Measurements from ENCODE around the gene TUBE1. TPM values are rescaled to one million over a fixed set of nuclear protein-coding genes. Genes with fewer than 3 reads are reported as not detected.
"Not testable (repeated sequence)": the region's sequence is repeated elsewhere in the genome, so short reads cannot be mapped to it uniquely, and the experiment has no call there.

Gene TUBE1
- total and polyA plus RNA-seq, 2 donors (not counting 3 experiments of a cell fraction or from before 2014, with no cell fraction given): 6.7 to 15.8 TPM

DNA sequence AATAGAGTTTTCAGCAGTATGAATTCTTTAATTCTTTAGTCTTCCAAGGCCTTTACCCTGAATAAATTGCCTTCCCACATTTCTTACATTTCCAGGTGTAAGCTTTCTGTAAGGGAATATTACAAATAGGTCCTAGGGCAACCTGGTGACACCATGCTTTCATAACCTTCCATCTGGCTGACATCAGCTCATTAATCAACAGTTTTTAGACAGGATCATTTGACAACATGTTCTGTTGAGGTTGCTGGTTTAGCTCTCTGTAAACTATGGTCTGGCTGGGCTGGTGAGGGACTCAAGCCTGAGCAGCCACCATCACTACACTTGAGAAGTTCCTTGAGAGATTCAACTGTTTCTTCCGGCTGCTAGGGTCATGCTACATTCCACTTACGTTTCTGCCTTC lies 19.3 kb upstream of the TUBE1 start:
- H3K36me3 ChIP-seq (ENCODE audit: control insufficient read depth in 2 of 2, extremely low read depth in 1 of 2, insufficient read depth in 2 of 2, low read length in 2 of 2): peaks cover 30 to 41% of the 10 kb centered on the region in 2 experiments
- H3K4me2 ChIP-seq (ENCODE audit: insufficient read depth, low read length): no peak overlapping the region
- H3K9me3 ChIP-seq (replicated peaks; ENCODE audit: control insufficient read depth, insufficient read depth, low read length): no peaks in the 10 kb centered on the region
- ChIA-PET CTCF (no interaction called here), POLR2A (no interaction called here)
- BruUV-seq (replicated peaks): no TSS peak
- H3K4me3 ChIP-seq (replicated peaks in 1 of 3; ENCODE audit: insufficient read depth in 1 of 3, low read depth in 1 of 3, low read length in 3 of 3): no peak overlapping the region
- intact Hi-C loops (cut with micrococcal nuclease) (no loop called here), dilution Hi-C loops (cut with MboI; ENCODE audit: extremely low pct_ligation_motif_present, low sequenced_read_pairs) (no loop called here)
- FAIRE-seq (no peak), DNase-seq (ENCODE audit: low read depth, low spot score) (no peak)
- H3K9ac ChIP-seq (replicated peaks; ENCODE audit: extremely low read depth, insufficient read depth, low read length): no peak overlapping the region
- no peaks in the 10 kb centered on the region for H3K27me3 ChIP-seq (ENCODE audit: control insufficient read depth in 2 of 2, insufficient read depth in 2 of 2, low read length in 2 of 2)
- no peaks in the 10 kb centered on the region for H4K20me1 ChIP-seq (replicated peaks; ENCODE audit: control insufficient read depth, extremely low read depth, insufficient read depth, low read length)
- no peaks in the 10 kb centered on the region for H3K9me1 ChIP-seq (replicated peaks; ENCODE audit: control insufficient read depth, extremely low read depth, insufficient read depth, low read length)
- no peaks in the 10 kb centered on the region for H3K79me2 ChIP-seq (ENCODE audit: control insufficient read depth, insufficient read depth, low read length)
- TF ChIP-seq EZH2 (IDR thresholded peaks at IDR 0.05; ENCODE audit: borderline replicate concordance, low read depth, low read length, severe bottlenecking) (no peak), POLR2AphosphoS5 (IDR thresholded peaks at IDR 0.05; ENCODE audit: insufficient read depth, low read depth, low read length) (peak; percentile 13)
- no peak overlapping the region for H3K27ac ChIP-seq (ENCODE audit: insufficient read depth, low read depth, low read length)
- peaks cover 22% of the 10 kb centered on the region for H3K4me1 ChIP-seq (ENCODE audit: control insufficient read depth, extremely low read depth, insufficient read depth, low read length)
- no peak overlapping the region for H2AFZ ChIP-seq (ENCODE audit: low read depth, low read length)

DNA sequence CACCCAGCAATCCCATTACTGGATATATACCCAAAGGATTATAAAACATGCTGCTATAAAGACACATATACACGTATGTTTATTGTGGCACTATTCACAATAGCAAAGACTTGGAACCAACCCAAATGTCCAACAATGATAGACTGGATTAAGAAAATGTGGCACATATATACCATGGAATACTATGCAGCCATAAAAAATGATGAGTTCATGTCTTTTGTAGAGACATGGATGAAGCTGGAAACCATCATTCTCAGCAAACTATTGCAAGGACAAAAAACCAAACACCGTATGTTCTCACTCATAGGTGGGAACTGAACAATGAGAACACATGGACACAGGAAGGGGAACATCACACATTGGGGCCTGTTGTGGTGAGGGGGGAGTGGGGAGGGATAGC lies 18.7 kb upstream of the TUBE1 start:
- Histone ChIP-seq H3K4me1 (ENCODE audit: control insufficient read depth, extremely low read depth, insufficient read depth, low read length) (peaks cover 24% of the 10 kb centered on the region), H3K36me3 (ENCODE audit: control insufficient read depth in 2 of 2, extremely low read depth in 1 of 2, insufficient read depth in 2 of 2, low read length in 2 of 2) (peaks cover 28 to 37% of the 10 kb centered on the region in 2 experiments)
- dilution Hi-C loops (cut with MboI; ENCODE audit: extremely low pct_ligation_motif_present, low sequenced_read_pairs); H4K20me1 ChIP-seq (replicated peaks; ENCODE audit: control insufficient read depth, extremely low read depth, insufficient read depth, low read length); H3K4me3 ChIP-seq (replicated peaks in 1 of 3; ENCODE audit: insufficient read depth in 1 of 3, low read depth in 1 of 3, low read length in 3 of 3); BruUV-seq (replicated peaks); H3K27me3 ChIP-seq (ENCODE audit: control insufficient read depth in 2 of 2, insufficient read depth in 2 of 2, low read length in 2 of 2); FAIRE-seq; POLR2A ChIA-PET; H3K79me2 ChIP-seq (ENCODE audit: control insufficient read depth, insufficient read depth, low read length); H2AFZ ChIP-seq (ENCODE audit: low read depth, low read length); H3K4me2 ChIP-seq (ENCODE audit: insufficient read depth, low read length); H3K27ac ChIP-seq (ENCODE audit: insufficient read depth, low read depth, low read length); H3K9ac ChIP-seq (replicated peaks; ENCODE audit: extremely low read depth, insufficient read depth, low read length); CTCF ChIA-PET; DNase-seq (ENCODE audit: low read depth, low spot score); H3K9me1 ChIP-seq (replicated peaks; ENCODE audit: control insufficient read depth, extremely low read depth, insufficient read depth, low read length); intact Hi-C loops (cut with micrococcal nuclease); H3K9me3 ChIP-seq (replicated peaks; ENCODE audit: control insufficient read depth, insufficient read depth, low read length): not testable (repeated sequence)

All from endothelial cell of umbilical vein (primary cell).